ENCODE data around the gene CYP2A6. TPM values are rescaled to one million over a fixed set of nuclear protein-coding genes. Genes with fewer than 3 reads are reported as not detected.

CYP2A6 gene
- total RNA-seq, 1 donor: not detected

GRCh38 chr19:40799558-40800338, 50.5 kb downstream of the CYP2A6 start:
- TF ChIP-seq CTCF (IDR thresholded peaks at IDR 0.05; ENCODE audit: insufficient read depth, low read depth, low read length): no peak
- peak overlapping the region; percentile 90 for H3K4me3 ChIP-seq (ENCODE audit: low read depth, low read length)
- peak; percentile 42 for DNase-seq (ENCODE audit: low read depth)

- peak; percentile 100 for DNase-seq (ENCODE audit: low read depth)
- TF ChIP-seq CTCF (IDR thresholded peaks at IDR 0.05; ENCODE audit: insufficient read depth, low read depth, low read length): no peak
- H3K4me3 ChIP-seq (ENCODE audit: low read depth, low read length): peak within 1 kb of the TSS; percentile 90
Observed at GRCh38 chr19:40798683-40799557, 51.3 kb downstream of the CYP2A6 start, which contains the start of gene EGLN2. EGLN2 (plus strand) TSS chr19:40799191; CDS start chr19:40800573, 1,382 bp downstream.

DNA sequence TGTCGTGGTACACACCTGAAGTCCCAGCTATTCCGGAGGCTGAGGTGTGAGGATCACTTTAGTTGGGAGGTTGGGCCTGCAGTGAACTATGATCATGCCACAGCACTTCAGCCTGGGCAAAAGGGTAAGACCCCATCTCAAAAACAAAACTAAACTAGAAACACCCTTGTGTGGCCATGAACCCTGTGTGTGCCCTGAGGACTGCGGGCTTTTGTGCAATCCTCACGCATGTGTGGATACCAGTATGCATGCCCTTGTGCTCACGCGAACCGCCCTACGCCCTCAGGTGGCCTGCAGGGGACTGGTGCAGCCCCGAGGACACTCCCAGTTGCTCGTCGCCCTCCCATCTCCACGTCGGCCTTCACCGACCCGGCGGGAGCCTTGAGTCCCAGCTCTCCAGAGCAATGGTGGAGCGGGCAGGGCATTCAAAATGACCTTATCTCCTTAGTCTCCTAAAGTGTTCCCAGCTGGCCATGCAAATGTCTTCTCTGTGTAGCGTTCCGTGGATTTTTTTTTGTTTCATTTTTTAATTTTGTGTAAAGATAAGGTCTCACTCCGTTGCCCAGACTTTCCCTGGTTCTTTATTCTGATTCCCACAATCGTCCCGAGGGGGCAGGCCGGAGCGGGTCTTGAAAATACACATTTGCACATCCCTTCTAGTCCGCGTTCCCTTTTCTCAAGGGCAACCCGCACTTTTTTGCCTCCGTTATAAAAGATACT, 52.1 kb downstream of the CYP2A6 start:
- H3K4me3 ChIP-seq (ENCODE audit: low read depth, low read length): peak overlapping the region; percentile 62
- peak; percentile 51 for TF ChIP-seq CTCF (IDR thresholded peaks at IDR 0.05; ENCODE audit: insufficient read depth, low read depth, low read length)
- peak; percentile 72 for DNase-seq (ENCODE audit: low read depth)

DNA sequence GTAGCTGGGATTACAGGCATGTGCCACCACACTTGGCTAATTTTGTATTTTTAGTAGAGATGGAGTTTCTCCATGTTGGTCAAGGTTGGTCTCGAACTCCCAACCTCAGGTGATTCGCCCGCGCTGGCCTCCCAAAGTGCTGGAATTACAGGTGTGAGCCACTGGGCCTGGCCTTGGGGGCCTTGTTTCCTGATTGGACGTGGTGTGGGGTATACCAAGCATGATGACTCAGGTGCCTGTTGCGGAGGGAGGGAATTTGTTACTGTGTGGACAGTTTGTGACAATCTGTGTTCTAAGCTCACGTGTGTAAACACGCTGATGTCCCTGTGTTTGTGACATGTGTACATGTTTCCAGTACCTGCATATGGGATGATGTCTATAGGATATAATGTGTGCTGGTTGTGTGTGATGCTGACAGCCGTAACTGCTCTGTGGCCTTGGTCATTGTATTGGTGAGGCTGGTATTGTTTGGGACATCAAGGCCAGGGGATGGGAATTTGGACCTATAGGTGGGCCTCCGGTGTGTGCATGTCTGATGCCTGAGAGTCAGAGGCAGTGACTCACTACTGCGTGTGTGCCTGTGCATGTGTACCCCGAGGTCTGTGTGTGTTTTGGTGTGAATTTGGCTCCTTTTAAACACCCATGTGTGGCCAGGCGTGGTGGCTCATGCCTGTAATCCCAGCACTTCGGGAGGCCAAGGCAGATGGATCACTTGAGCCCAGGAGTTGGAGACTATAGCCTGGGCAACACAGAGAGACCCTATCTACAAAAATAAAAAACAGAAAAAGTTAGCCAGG, 52.9 kb downstream of the CYP2A6 start:
- no peak for DNase-seq (ENCODE audit: low read depth)
- no peak overlapping the region for H3K4me3 ChIP-seq (ENCODE audit: low read depth, low read length)

More for the DNA sequence above, 52.9 kb downstream of the CYP2A6 start:
- no peak for TF ChIP-seq CTCF (IDR thresholded peaks at IDR 0.05; ENCODE audit: insufficient read depth, low read depth, low read length)

Other genes with a start within 250 kb of the CYP2A6 start
- gene LTBP4, start 249.1 kb downstream of the CYP2A6 start, total RNA-seq: 18.4 and 21.2 TPM in 2 replicates
- 13.8 and 34.1 TPM in 2 replicates for gene NUMBL, start 159.8 kb downstream of the CYP2A6 start, total RNA-seq
- gene COQ8B, start 133.6 kb downstream of the CYP2A6 start, total RNA-seq: 25.8 and 32.0 TPM in 2 replicates
- gene ITPKC, start 133.3 kb downstream of the CYP2A6 start, total RNA-seq: 14.5 and 16.8 TPM in 2 replicates
- 0.64 and 0.86 TPM in 2 replicates for gene ACTMAP, start 100.0 kb downstream of the CYP2A6 start, total RNA-seq
- 34.1 and 36.1 TPM in 2 replicates for gene SNRPA, start 99.2 kb downstream of the CYP2A6 start, total RNA-seq
- not detected in 2 replicates for gene MIA, start 74.9 kb downstream of the CYP2A6 start, total RNA-seq
- gene RAB4B, start 72.2 kb downstream of the CYP2A6 start, total RNA-seq: 12.6 and 13.4 TPM in 2 replicates
- gene EGLN2, start 51.3 kb downstream of the CYP2A6 start, total RNA-seq: 70.8 and 76.0 TPM in 2 replicates
- gene CYP2A7, start 31.8 kb upstream of the CYP2A6 start, total RNA-seq: not detected in 2 replicates
- gene CYP2B6, start 140.8 kb upstream of the CYP2A6 start, total RNA-seq: not detected in 2 replicates
- gene CYP2A13, start 238.0 kb upstream of the CYP2A6 start, total RNA-seq: not detected in 2 replicates

Measured in fibroblast of villous mesenchyme (primary cell).